ENCODE measurements around the gene ARHGDIA. TPM values are rescaled to one million over a fixed set of nuclear protein-coding genes. Genes with fewer than 3 reads are reported as not detected.

Gene ARHGDIA
- total and polyA plus RNA-seq, 2 of the 8 experiments (the other 6 are each of a cell fraction or from before 2014, with no cell fraction given): 62.4 to 217 TPM

DNA sequence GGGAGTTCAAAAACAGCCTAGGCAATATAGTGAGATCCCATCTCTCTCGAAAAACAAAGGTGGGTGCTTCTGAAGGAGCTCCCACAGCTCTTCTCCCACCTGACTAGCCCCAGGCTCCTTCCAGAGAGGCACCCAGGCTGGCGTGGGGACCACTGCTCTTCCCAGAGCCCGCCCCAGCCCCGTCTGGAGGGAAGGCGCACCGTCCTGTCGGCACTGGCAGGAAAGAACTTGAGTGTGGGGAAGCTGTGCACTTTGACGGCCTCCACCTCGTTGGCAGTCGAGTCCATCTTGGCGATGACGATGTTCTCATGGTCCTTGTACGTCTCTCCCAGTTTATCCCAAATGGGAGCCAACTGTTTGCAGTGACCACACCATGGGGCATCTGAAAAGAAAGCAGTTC, 25.8 kb downstream of the ARHGDIA start:
- H2BK12ac ChIP-seq (ENCODE audit: low read depth, low read length): no peak overlapping the region
- no peak for FAIRE-seq

More for the DNA sequence above, 25.8 kb downstream of the ARHGDIA start:
- Histone ChIP-seq H3K23me2 (ENCODE audit: low read depth, low read length) (no peaks in the 10 kb centered on the region), H3K27me3 (replicated peaks in 1 of 4; ENCODE audit: control insufficient read depth in 3 of 4, extremely low read depth in 1 of 4, insufficient read depth in 3 of 4, low read length in 3 of 4) (no peaks in the 10 kb centered on the region; a peak in 2 of 7 replicates), H3K4me2 (ENCODE audit: insufficient read depth in 1 of 2, low read depth in 2 of 2, low read length in 2 of 2) (no peak overlapping the region), H2BK15ac (ENCODE audit: low read length) (no peak overlapping the region), H3K14ac (ENCODE audit: insufficient read length) (no peak overlapping the region), H2BK20ac (ENCODE audit: low read length) (no peak overlapping the region), H3K23ac (ENCODE audit: insufficient read length) (no peak overlapping the region), H4K91ac (replicated peaks; ENCODE audit: insufficient read length, low read length) (no peak overlapping the region), H3K56ac (replicated peaks; ENCODE audit: insufficient read length, low read depth, low read length) (no peak overlapping the region), H3K18ac (ENCODE audit: extremely low read depth, low read length) (no peak overlapping the region), H4K5ac (ENCODE audit: insufficient read length, low read depth, low read length) (no peak overlapping the region), H4K20me1 (replicated peaks in 1 of 2; ENCODE audit: control insufficient read depth in 1 of 2, insufficient read depth in 2 of 2, low read length in 2 of 2) (peaks cover 2 to 13% of the 10 kb centered on the region in 2 experiments), H3K79me2 (ENCODE audit: control insufficient read depth in 1 of 2, insufficient read depth in 2 of 2, low read length in 2 of 2) (no peaks in the 10 kb centered on the region), H3K79me1 (ENCODE audit: low read depth, low read length) (no peaks in the 10 kb centered on the region), H2AK5ac (ENCODE audit: low read depth, low read length) (no peak overlapping the region), H3K36me3 (ENCODE audit: control insufficient read depth in 2 of 4, insufficient read depth in 4 of 4, low read length in 3 of 4) (peaks cover 12 to 50% (median 34%) of the 10 kb centered on the region in 4 experiments), H2AFZ (ENCODE audit: low read length) (no peak overlapping the region), H3K4ac (replicated peaks; ENCODE audit: insufficient read length, low read depth, low read length) (no peak overlapping the region), H3K27ac (ENCODE audit: low read depth, low read length) (no peak overlapping the region), H3K9ac (replicated peaks in 1 of 4; ENCODE audit: extremely low read depth in 1 of 4, low read depth in 3 of 4, low read length in 3 of 4) (no peak overlapping the region), H3K4me3 (ENCODE audit: extremely low read depth in 1 of 4, insufficient read depth in 2 of 4, low read depth in 3 of 4, low read length in 4 of 4) (no peak overlapping the region), H3K9me3 (ENCODE audit: insufficient read depth in 2 of 2, low read depth in 1 of 2, low read length in 1 of 2) (no peaks in the 10 kb centered on the region), H4K8ac (ENCODE audit: extremely low read depth, insufficient read depth, low read length) (no peak overlapping the region), H2BK120ac (replicated peaks; ENCODE audit: low read depth, low read length) (no peak overlapping the region), H2BK5ac (ENCODE audit: low read depth, low read length) (no peak overlapping the region), H3K4me1 (replicated peaks in 1 of 4; ENCODE audit: control insufficient read depth in 3 of 4, insufficient read depth in 4 of 4, low read length in 3 of 4) (peaks cover 0 to 3% (median 0%) of the 10 kb centered on the region in 4 experiments; a peak in 2 of 7 replicates)
- WGBS, 2 experiments (ENCODE audit: extremely low coverage in 1 of 2, insufficient coverage in 1 of 2, insufficient read length in 1 of 2, insufficient replicate concordance in 2 of 2, low coverage in 1 of 2, low lambda C conversion rate in 2 of 2, missing lambda C conversion rate in 1 of 2): 87% methylated on average over 13 of the region's 13 CpGs; no CpG with 5 or more reads in 1 of the 2 experiments
- no peak for TF ChIP-seq RFX5 (IDR thresholded peaks at IDR 0.05; ENCODE audit: borderline replicate concordance, low read depth, low read length)
- no peak for TF ChIP-seq TEAD4 (IDR thresholded peaks at IDR 0.05; ENCODE audit: low read depth, low read length)
- TF ChIP-seq HDAC6 (IDR thresholded peaks at IDR 0.05; ENCODE audit: low read depth, low read length): no peak
- no peak for TF ChIP-seq MAFK (IDR thresholded peaks at IDR 0.05; ENCODE audit: low read depth, low read length)
- TF ChIP-seq POLR2AphosphoS5 (IDR thresholded peaks at IDR 0.05; ENCODE audit: low read depth, low read length): no peak
- TF ChIP-seq ASH2L (IDR thresholded peaks at IDR 0.05; ENCODE audit: low read length): no peak
- TF ChIP-seq YY1 (IDR thresholded peaks at IDR 0.05; ENCODE audit: low read depth, low read length): no peak
- no peak for TF ChIP-seq SAP30 (IDR thresholded peaks at IDR 0.05; ENCODE audit: insufficient read depth, insufficient replicate concordance, low read length)
- TF ChIP-seq ATF2 (IDR thresholded peaks at IDR 0.05; ENCODE audit: low read length): no peak
- TF ChIP-seq NRF1 (IDR thresholded peaks at IDR 0.05; ENCODE audit: low read depth, low read length): no peak
- no peak for TF ChIP-seq CEBPB (IDR thresholded peaks at IDR 0.05; ENCODE audit: low read depth, low read length)
- TF ChIP-seq FOSL1 (IDR thresholded peaks at IDR 0.05; ENCODE audit: insufficient read depth, low read depth, low read length): no peak
- TF ChIP-seq TAF1 (IDR thresholded peaks at IDR 0.05; ENCODE audit: low read depth, low read length): no peak
- DNase-seq (ENCODE audit: low read depth in 1 of 2, low spot score in 2 of 2): no peak
- ChIA-PET POLR2A (ENCODE audit: partially characterized antibody) (interaction anchor here (0.6 to 5.7 kb wide), 5 partner anchors 10 to 174 kb away, joined by 3 to 37 read pairs (median 3); partner anchors contain the start of genes ARL16, HGS, MCRIP1 and PPP1R27), CTCF (ENCODE audit: partially characterized antibody) (interaction anchor here (0.9 to 1.9 kb wide), 2 partner anchors 20 to 76 kb away, joined by 3 to 6 read pairs; no protein-coding TSS in a partner anchor)
